Stimulated activated CD4-positive, alpha-beta T cell treated with anti-CD3 and anti-CD28 coated beads, Interleukin-15, amount 100 ng/mL, for 1 hour (primary cell): ENCODE measurements around the gene COL20A1.
"Not testable (repeated sequence)": the region's sequence is repeated elsewhere in the genome, so short reads cannot be mapped to it uniquely, and the experiment has no call there.

Experiments
- DNase-seq, 2 donors: peaks; one replicate each; pipeline ENCODE4 v3.0.0-alpha.2; 2020; ENCODE audit warnings: low read depth in 1 of 2, low spot score in 1 of 2

The COL20A1 gene

DNA sequence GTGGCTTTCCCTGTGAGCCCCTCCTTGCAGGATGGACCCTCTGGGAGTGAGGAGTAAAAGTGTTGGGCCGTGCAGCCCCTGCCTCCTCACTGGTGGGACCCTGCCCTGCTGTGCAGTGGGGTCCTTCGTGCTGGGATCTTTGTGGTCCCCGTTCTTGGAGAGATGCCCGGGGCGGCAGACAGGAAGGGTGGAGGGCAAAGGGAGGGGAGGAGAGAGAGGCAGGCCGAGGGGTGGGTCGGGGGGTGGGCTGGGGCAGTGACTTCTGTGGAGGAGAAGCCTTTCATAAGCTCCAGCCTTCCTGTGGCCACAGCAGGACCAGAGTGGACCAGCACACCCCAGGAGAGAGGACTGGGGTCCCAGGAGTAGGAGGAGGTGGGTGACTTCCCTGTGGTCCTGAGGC is at the start of gene COL20A1:
Gene COL20A1 (plus strand): TSS at position 283 of the 400 bp plus-strand sequence. CDS start 1,922 bp downstream, outside the sequence.
- no peak for DNase-seq

DNA sequence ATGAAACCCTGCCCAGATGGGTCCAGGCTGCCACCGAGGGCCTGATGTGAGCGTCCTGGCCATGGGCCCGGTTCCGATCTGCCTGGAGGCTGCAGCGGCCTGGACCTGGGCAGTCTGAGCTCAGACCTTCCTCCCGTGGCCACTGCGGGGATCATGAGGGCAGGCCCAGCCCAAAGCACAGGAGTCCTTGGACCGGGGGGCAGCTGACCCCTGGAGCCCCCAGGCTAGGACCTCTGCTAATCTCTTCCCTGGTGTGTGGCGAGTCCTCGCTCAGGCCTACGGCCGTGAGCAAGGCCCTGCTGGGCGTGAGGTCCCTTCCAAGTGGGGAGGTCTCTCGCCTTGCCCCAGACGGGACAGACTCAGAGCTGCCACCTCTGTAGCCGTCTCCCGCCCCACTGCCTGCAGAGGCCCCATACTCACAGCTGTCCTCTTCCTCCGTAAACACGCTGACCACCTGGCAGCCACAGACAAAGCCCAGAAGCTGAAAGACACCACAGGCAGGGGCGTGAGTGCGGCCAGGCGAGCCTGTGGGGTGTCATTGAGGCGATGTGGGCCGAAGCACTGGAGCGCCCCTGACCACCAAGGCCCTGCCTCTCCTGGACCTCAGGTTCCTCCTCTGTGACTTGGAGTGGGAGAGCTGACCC is 49.3 kb upstream of the COL20A1 start:
- no peak for DNase-seq

GRCh38 chr20:63244468-63244867 is 48.5 kb upstream of the COL20A1 start:
- DNase-seq, result no peak

DNA sequence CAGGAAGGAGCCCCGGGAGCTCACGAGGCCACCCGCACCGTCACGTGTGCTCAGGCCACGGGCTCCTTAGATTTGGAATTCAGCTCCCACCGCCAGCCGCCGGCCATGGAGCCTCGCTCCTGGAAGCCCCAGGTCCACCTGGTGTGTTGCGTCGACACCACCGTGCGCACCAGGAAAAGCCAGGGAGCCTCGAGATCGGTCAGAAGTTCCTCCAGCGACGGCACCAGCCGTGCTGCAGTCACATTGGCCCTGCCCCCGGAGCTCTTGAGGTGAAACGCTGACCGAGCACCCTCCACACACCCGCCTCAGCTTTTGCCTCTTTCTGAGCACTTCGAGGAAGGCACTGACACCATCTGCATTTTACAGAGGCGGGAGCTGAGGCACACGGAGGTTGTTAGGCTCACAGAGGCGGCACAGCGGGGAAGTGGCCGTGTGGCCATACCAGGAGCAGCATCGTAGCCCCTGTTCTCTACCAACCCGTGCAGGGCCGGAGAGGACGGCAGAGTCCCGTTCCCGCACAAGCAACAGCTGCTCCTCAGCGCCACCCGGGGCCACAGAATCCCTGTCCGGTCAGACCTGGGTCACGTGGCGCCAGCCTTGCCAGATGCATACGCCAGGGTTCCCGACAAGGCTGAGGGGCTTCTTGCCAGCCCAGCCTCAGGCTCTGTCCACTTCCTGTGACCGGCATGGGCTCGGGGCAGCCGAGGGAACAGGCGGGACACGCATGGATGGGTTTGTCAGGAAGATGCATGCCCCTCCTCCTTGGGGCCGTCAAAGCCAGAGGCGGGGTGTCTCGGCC is 46.3 kb upstream of the COL20A1 start:
- no peak for DNase-seq

- no peak for DNase-seq
Measured at GRCh38 chr20:63247671-63248228, 45.2 kb upstream of the COL20A1 start.

DNA sequence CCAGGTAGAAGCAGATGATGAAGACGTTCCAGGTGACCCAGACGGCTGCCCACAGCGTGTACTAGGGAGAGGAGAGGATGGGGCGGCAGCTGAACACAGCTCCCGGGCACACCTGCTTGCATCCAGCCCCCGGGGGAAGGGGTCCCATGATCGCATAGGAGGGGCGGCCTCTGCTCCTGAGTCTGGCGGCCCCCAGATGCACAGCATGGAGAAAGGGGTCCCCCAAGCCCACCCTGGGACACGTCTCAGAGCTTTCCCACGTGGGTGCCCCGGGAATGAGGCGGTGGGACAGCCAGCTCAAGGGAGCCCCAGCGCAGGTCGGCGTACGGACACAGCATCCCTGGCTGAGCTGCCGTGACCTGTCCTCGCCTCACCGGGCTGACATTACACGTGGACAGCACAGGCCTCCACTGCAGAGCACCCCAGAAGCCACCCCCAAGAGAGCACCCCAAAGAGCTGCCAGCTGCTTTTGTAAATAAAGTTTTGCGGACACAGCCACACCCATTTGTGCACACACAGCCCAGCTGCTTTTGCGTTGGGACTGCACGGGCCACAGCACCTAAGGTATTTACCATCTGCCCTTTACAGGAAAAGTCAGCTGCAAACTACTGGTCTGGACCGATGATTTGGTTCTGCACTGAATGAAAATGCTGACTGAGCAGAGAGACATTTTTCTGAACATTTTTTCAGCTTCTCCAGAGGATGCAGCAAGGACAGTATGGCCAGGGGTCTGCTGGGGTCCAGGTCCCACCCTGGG is 44.0 kb upstream of the COL20A1 start:
- DNase-seq, result no peak

- no peak for DNase-seq
Measured at GRCh38 chr20:63249891-63250290, 43.1 kb upstream of the COL20A1 start.

DNA sequence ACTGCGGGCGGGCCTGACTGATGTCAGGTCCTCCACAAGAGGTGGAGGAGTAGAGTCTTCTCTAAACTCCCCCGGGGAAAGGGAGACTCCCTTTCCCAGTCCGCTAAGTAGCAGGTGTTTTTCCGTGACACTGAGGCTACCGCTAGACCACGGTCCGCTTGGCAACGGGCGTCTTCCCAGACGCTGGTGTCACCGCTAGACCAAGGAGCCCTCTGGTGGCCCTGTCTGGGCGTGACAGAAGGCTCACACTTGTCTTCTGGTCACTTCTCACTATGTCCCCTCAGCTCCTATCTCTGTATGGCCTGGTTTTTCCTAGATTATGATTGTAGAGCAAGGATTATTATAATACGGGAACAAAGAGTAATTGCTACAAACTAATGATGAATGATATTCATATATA is 41.6 kb upstream of the COL20A1 start:
- not testable (repeated sequence) for DNase-seq

GRCh38 chr20:63252284-63252711 is 40.7 kb upstream of the COL20A1 start:
- DNase-seq, result no peak

DNA sequence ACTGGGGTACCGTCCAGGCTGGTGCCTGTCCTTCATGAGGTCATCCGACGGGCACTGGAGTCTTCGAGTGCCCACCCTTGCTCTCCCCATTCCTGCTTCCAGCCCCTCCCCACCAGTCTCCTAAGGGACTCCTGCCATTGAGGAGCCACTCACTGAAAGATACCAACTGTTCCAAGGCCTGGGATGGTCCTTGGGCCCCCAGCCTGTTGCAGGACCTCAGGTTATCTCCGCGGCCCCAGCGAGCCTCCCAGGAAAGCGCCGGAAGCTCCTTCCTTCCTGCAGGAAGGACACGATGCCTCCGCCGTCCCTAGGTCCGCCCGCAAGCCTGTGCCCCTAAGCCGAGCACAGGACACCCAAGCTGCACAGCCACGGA is 39.9 kb upstream of the COL20A1 start:
- DNase-seq, result no peak

DNA sequence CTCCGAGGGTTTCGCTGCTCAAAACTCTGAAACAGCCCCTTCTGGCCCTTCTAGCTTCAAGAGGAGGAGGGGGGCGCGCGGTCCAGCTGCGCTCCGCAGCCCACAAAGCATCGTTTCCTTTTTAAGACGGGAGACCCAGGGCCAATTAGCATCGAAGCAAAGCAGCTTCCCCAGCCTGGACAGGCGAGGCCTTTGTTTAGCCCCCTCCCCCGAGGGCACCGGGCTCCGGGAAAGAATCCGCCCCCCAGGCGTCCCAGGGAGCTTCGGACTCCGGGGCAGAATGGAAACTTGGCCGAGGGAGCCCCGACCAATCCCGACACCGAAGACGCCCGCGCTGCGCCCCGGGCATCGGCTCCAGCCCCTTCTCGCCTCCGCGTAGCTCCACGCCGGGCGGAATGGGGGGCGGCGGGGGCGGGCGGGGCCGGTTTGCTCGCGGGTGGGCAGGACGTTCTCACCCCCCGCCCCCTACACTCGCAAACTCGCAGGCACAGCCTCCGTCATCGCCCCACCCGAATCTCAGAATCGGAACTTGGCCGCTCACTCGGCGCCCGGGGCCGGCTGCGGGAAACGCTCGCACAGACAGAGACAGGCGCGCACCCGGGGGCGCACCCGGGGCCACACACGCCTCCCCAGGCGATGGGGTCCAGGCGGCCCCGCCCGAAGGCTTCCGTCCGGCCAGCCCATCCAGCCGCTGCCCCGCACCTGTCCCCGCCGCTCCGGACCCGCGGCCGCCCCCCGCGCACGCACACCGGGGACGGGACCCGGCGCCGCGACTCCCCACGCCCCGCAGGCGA is 39.4 kb upstream of the COL20A1 start:
- no peak for DNase-seq

- DNase-seq, result no peak
Measured at GRCh38 chr20:63254232-63254605, 38.8 kb upstream of the COL20A1 start, which contains the start of gene NKAIN4. Gene NKAIN4, minus strand, starts transcription at chr20:63254463. Its CDS starts 13 bp downstream, at chr20:63254450.

DNA sequence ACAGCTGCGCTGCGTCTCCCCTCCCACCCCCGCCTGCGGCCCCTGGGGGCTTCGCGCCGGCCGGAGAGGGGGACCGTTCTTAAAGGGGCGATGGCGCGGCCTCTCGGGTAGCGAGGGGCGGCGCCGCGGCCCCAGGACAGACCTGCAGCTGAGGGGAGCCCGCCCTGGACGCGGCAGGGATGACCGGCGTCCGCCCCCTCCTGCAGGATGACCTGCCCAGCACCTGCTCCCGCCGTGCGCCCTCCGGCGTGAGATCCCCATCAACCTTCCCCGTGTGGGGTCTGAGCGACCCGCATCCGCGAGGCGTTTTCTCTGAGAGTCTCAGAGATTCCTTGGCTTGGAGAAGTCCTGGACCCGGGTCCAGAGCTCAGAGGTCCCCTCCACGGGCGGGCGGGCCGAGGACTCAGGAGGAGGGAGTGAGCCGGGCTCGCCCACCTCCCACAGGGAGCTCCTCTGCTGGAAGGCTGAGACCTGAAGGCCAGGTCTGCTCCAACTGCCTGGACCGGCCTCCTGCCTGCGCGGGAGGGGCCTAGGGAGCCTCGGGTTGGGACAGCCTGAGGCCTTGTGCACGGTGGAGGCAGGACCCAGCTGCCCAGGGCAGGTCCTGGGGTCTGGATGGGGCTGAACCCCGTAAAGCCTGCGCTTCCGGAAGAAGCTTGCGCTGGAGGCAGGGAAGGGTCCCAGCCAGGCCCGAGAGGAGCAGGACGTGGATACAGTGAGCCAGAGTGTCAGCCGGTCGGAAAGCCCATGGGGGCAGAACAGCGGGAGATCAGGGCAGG is 38.2 kb upstream of the COL20A1 start:
- no peak for DNase-seq

GRCh38 chr20:63255931-63256704 is 36.9 kb upstream of the COL20A1 start:
- DNase-seq, result no peak

- no peak for DNase-seq
Measured at GRCh38 chr20:63256954-63257353, 36.0 kb upstream of the COL20A1 start.

DNA sequence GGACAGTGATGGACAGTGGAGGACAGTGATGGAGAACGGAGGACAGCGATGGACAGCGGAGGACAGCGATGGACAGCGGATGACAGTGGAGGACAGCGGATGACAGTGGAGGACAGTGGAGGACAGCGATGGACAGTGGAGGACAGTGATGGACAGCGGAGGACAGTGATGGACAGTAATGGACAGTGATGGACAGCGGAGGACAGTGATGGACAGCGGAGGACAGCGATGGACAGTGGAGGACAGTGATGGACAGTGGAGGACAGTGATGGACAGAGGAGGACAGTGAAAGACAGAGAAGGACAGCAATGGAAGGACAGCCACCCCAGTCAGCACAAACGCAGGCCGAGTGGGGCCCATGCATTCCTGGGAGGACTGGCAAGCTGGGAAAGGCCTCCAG is 35.4 kb upstream of the COL20A1 start:
- DNase-seq, result no peak

DNA sequence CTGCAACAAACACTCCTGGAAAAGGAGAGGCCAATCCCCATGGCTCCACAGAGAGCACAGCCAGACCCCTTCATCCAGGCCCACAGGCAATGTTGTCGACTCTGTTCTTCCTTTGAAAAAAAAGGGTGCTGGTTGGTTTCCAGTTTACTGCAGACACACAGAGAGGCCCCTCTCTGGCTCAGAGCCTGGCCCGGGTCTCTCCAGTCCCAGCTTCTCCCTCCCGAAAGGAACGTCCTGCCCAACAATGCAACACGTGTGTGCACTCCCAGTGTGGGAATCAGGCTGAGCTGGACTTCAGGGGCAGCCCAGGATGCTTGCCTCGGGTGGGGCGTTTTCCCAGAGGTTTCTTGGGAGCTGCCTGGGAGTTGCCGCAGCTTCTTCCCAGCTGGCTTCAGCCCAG is 34.2 kb upstream of the COL20A1 start:
- no peak for DNase-seq

DNA sequence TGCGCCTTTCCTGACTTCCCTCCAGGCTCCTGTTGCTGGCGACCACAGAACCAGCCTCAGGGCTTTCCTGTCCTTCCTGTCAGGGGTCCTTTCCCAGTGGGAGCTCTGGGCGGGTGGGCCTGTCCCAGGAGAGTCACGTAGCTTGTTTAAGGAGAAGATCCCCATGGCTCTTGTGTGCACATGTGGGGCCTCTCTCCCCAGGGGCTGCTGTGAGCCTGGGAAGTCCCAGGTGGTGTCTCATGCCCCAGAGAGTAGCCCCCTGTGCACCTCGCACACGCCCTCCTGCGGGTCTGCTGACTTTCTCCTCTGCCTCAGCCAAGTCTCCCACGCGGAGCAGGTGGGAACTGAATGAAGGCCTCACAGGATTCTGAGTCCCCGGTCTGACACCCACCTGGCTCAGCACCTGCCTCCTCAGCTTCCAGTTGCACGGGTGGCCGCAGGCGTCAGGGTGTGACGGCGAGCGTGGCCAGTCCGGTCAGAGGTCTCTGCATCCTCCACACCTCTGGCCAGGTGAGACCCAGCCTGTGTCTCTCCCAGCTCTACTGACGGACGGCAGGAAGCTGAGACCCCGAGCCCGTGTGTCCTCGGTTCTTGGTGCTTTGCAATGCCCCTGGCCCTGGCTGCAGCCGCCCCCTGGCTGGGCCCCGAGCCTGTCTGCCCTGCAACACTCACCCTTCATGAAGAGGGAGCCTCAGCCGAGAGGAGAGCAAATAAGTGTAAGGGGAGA is 33.1 kb upstream of the COL20A1 start:
- no peak for DNase-seq

DNA sequence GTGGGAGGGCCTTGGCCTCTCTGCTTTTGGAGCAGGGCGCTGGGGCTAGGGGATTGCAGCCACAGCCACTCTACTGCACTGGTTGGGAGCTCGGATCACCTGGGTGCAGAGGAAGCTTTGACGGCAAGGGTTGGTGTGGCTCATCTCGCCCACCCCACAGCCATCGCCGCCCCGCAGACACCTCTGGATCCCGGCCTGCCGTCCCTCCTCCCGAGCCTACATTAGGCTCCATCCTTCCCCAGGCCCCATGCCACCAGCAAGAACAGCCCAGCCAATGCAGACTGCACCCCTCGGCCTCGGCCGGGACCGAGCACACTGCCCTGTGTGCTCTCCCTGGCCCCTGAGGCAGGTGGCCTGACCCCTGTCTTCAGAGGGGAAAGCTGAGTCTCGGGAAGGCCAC is 32.5 kb upstream of the COL20A1 start:
- DNase-seq, result no peak
